Jurkat, Clone E6-1 (cell line): ENCODE results near the gene AMOTL2. TPM values are rescaled to one million over a fixed set of nuclear protein-coding genes. Genes with fewer than 3 reads are reported as not detected.

ENCODE experiments used
- DNase-seq: peaks from one replicate; pipeline ENCODE4 v3.0.0-alpha.2; 2011; ENCODE audit warnings: low read depth, low spot score
- H3K4me3 ChIP-seq: 2 replicates; pipeline ENCODE4 v1.5.1; 2011; ENCODE audit warnings: mild to moderate bottlenecking, low read length, control low read depth, moderate library complexity
- polyA plus RNA-seq: library from polyadenylated mRNA; unstranded; fragments of >200 nt; gene quantifications from one replicate; pipeline ENCODE4 v1.2.1, GENCODE V29; 2012; ENCODE audit warnings: missing spikeins; ENCODE audit not compliant: insufficient read length, insufficient read depth

The AMOTL2 gene
- polyA plus RNA-seq: 0.80 TPM

DNA sequence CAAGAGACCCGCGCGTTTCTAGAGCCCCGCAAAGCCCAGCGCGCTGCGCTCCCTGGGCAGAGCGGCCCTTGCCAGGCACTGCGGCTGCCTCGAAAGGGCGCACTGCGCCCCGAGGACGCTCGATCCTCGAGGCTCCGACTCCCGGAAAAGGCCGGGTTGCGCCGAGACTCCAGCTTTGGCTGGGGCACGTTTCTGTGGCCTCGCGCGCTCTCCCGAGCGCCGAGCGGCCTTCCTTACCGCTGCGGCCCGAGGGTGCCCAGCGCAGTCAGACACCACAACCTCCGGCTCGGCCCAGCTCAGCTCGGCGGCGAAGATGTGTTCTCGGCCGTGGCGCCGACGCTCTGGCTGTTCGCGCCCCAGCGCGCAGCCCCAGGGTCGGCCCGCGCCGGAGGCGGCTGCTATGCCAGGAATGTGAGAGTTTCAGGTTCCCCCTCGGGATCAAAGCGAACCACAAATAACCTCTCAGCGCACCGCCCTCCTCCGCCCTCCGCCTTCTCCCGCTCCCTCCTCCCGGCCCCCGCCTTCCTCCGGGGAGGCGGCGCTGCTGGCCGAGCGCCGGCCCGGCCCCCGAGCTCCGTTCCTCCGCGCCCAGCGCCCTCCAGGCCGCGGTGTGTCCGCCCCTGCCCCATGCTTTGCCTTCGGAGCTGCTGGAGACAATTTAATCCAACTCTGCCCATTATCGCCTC, at the start of gene AMOTL2:
Gene AMOTL2 (minus strand): TSS at position 343 of the 686 bp plus-strand sequence. CDS start 3,014 bp downstream, outside the sequence.
- DNase-seq: peak; percentile 55

DNA sequence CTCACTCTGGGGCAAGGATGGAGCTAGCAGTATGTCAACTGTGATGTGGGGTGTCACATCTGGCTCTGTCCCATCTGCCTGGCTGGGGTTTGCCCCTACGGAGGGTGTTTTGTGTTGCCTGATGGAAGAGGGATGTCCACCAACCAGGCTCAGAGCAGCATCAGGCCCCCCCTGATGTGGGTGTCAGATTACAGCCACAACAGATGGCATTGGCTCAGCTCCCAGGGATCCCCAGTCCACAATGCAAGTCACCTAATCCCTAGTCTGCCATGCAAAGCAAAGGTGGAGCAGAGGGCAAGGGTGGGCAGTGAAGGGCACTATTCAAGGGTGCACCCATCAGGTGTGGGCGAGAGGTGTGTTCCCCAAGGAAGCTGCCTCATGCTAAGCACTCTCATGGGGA, 48.9 kb upstream of the AMOTL2 start:
- H3K4me3 ChIP-seq: no peak overlapping the region
- no peak for DNase-seq

More for the DNA sequence above, at the start of gene AMOTL2:
- H3K4me3 ChIP-seq: peak within 1 kb of the TSS; percentile 49

DNA sequence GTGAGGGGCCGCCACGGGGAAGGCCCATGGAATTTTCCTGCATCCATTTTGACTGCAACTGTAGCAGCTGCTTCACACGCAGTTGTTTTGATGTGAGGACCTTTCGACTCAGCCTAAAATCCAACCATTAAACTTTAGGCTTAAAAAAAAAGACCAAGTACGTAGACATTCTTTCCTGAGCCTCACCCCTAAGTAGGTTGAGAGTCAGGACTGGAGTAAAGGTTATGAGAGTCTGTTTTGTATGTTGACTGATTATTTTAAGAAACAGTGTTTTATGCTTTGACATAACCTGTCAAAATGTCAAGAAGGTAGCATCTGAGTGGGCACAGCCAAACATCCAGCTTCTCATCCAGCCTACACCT, 45.7 kb upstream of the AMOTL2 start:
- no peak for DNase-seq
- H3K4me3 ChIP-seq: no peak overlapping the region

DNA sequence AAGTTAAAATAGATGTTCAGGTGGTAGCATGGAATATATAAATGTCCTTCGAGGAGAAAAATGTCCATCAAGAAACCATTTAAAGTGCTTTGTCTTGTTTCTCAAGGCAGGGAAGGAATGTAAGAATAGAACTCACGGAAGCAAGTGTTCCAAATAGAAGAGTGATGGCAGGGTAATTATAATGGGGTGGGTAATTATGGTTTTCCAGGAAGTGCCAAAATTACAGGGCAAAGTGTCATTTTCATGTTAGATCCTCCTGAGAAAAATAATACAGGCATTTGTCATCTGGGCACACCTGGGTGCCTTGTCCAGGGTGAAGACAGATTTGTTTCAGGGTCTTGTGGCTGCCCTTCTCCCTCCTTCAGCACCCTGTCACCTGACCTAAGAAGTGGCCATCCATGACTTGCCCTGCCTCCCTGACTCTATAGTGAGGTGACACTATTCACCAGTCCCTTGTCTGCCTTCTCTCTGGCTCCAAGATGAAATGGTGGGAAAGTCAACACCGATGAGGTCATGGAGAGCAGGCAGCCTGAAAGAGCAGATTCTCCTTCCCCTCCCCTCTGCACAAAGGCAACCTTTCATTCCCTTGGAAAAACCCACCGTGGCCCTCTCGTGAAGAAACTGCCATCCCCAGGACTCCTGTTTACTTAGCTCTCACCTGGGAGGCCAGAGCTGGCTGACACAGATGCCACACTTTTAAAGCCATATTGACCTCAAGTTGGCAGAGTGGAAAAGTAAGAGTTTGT, 45.1 kb upstream of the AMOTL2 start:
- H3K4me3 ChIP-seq: no peak overlapping the region
- DNase-seq: no peak

DNA sequence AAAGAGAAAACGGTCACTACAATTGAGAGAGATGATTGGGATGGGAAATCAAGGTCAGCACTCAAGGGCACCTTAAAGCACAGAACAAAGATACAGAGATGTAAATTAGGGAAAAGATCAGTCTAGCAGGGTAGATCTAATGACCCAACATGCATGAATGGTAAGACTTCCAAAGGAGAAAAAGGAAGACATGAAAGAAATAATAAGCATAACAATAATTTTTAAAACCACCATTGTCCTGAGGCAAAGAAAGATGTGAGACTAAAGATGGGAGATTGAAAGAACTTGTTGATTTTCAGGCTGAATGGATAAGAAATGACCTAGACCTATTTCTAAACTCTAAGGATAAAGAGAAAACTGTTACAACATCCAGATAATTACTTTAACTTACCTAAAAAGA, 34.8 kb upstream of the AMOTL2 start:
- no peak overlapping the region for H3K4me3 ChIP-seq
- no peak for DNase-seq

DNA sequence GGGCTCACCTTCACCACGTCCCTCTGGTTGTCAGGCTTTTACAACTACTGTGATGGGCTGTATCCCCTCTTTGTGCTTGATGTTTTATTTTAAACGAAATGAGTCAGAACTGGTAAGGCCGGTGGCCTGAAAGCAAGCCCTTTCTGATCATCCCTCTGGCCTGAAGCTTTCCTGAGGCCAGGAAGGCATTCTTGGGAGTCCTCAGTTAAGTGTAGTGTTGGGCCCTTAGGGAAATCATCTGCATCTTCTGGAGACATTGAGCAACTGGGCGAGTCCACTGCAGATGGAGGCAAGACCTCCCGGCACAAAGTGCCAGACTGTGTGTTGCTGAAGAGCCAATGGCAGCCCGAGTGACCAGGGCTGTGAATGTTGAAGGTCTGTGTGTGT, 33.0 kb upstream of the AMOTL2 start:
- no peak overlapping the region for H3K4me3 ChIP-seq
- DNase-seq: no peak

DNA sequence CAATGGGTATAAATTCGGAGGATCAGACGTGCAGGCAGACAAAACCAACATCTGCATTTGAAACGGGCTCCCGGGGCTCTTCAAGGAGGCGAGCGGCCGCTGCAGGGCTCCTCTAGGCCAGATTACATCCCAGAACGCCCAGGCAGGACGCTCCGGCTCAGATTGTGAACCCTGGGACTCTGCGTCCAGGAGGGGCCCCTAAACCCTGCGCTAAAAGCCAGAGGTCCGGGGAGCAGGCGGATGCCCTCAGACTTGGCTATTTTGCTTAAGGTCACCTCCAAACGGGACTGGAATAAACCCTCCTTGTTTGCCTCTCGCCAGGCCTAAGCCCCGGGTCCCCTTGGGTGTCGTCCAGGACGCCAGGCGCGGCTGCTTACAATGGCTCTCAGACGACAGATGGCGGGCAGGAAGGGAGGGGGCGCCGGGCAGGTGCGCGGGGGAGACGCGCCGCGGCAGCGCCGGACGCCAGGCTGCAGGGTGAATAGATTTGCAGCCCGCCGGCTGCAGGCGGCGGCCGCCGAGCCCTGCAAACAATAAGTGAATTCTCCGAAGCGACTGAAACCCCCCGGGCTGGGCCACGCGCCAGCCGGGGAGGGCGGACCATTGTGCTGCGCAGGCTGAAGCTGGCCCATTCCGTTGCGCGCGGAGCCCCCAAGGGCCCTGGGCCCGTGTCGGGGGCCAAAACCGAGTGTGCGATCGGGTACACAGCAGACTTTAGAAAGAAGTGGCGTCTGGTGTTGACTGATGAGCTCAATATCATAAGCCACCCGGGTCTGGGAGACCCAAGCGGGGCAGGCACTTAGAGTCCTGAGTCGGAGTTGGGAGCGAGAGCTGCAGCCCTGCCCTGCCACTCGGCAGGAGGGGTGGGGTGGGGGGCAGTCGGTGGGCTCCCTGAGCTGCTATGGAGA, 32.3 kb upstream of the AMOTL2 start:
- no peak overlapping the region for H3K4me3 ChIP-seq

DNA sequence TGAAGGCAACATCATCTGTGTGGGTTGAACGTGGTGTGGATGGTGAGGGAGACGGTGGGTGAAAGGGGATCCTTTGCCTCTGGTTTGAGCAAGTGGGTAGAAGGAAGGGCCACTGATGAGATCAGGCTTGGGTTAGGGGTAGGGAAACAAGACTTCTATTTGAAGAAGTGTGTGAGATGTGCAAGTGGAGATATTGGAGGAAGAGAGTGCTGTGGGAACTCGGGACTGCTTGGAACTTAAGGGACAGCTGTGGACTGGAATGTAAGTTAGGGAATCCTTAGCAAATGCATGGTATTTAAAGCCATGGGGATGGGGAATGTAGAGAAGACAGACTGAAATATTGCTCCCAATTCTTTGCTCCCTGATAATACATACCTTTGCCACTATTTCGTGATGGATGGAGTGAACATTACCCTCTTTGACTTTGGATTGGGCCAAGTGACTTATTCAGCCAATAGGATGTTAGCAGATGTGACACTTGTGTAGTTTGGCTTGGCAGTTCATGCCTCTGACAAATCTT, 30.2 kb upstream of the AMOTL2 start:
- no peak overlapping the region for H3K4me3 ChIP-seq
- no peak for DNase-seq

More for the DNA sequence above, 32.3 kb upstream of the AMOTL2 start:
- DNase-seq: no peak

DNA sequence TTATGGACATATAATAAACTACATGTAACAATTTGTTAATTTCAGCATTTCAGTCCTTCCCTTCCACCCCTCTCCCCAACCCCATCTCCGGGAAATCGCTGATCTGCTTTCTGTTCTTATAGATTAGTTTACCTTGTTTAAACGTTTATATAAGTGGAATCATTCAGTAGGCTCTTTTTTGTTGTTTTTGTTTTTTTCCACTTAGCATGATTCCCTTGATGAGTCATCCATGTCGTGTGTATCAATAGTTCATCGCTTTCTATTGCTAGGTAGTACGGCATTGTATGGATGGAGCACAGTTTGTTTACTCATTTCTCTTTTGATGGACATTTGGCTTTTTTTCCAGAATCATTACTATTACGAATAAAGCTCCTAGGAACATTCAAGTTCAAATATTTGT, 23.5 kb upstream of the AMOTL2 start:
- no peak for DNase-seq
- no peak overlapping the region for H3K4me3 ChIP-seq

DNA sequence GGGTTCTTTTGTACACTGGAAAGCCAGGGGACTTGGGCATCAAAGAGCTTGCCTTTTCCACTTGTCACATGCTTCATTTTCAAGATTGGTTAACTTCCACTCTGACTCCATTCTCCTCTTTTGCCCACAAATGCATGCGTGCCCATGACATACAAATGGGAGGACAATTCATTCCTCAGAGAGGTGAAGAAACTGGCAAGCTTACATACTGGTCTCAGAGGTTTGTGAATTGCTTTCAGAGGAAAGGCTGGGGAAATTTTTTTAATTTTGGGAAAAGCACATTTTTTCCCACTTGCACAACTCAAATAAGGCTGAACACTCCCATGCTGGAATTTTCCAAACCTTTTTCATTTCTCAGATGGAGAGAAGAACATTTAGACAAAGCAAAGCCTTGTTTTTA, 20.9 kb upstream of the AMOTL2 start:
- DNase-seq: no peak

DNA sequence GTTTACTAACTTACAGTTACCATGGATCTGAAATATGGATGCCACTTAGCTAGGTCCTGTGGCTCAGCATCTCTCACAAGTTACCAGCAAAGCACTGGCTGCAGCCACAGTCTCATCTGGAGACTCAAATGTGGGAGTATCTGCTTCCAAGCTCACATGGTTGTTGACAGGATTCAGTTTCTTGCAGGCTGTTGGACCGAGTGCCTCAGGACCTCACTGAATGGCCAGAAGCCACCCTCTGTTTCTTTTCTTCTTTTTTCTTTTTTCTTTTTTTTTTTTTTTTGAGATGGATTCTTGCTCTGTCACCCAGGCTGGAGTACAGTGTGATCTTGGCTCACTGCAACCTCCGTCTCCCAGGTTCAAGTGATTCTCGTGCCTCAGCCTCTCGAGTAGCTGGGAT, 20.1 kb upstream of the AMOTL2 start:
- H3K4me3 ChIP-seq: no peak overlapping the region
- DNase-seq: no peak

More for the DNA sequence above, 20.9 kb upstream of the AMOTL2 start:
- no peak overlapping the region for H3K4me3 ChIP-seq

DNA sequence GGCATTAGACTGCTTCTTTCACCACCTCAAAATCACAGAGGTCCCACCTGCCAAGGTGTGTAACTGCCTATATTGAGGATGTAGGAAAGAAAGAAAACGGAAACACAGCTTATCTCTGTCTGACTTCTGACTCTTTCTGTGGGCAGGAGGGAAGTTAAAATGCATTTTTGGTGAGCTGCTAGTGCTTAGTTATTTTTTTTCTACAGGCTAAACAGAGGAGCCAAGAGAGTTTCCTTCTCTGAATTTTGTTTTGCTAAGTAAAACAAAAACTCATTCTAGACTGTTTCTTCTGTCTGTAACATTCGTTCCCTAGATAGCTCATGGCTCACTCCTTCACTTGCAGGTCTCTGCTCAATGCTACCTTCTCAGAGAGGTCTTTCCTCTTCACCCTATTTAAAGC, 18.8 kb upstream of the AMOTL2 start:
- H3K4me3 ChIP-seq: no peak overlapping the region
- DNase-seq: peak; percentile 41

DNA sequence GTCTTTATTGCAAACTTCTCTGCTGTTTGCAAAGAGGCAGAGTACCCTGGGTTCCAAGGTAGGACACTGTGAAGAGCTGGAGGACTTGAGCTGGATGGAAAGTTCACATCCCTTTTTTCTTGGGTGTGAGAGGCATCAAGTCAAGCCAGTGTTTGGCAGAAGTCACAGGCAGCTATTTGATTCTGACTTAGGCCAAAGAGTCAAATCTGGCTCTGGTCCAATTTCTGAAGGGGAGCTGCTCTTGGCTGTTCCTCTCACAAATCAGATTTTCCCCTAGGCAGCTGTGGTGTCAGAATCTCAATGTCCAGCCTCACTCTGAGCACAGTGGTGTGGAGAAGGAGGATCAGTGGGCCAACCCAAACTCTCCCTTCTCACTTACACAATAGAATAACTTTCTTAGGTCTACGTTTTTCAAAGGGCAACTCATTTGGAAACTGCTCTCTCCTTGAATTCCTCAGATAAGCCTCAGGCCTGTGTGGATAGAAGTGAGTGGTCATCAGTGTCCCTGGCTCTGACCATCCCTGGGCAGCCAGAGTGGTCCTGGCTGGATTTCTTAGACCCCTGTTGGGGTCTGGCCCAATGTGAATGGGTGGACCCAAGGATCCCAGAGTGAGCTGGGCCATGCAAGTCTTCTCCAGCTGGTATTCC, 18.2 kb upstream of the AMOTL2 start:
- DNase-seq: no peak
- no peak overlapping the region for H3K4me3 ChIP-seq

DNA sequence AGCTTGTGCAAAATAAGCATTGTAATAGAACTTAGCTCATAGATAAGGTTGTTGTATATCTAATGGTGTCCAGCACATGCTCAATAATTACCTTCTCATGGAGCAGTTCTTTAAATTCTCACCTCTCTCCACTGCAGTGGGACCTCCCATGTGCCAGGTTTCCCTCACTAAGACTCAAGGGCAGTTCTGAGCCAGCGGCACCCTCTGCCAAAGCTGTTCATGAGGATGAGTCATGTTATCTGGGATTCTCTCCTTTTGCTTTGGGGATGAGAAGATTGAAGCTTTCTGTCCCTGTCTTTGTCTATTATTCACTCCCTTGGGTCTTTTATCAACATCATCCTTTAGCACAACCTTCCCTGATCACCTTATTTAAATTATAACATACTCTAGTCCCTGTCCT, 15.6 kb upstream of the AMOTL2 start:
- H3K4me3 ChIP-seq: no peak overlapping the region
- no peak for DNase-seq

DNA sequence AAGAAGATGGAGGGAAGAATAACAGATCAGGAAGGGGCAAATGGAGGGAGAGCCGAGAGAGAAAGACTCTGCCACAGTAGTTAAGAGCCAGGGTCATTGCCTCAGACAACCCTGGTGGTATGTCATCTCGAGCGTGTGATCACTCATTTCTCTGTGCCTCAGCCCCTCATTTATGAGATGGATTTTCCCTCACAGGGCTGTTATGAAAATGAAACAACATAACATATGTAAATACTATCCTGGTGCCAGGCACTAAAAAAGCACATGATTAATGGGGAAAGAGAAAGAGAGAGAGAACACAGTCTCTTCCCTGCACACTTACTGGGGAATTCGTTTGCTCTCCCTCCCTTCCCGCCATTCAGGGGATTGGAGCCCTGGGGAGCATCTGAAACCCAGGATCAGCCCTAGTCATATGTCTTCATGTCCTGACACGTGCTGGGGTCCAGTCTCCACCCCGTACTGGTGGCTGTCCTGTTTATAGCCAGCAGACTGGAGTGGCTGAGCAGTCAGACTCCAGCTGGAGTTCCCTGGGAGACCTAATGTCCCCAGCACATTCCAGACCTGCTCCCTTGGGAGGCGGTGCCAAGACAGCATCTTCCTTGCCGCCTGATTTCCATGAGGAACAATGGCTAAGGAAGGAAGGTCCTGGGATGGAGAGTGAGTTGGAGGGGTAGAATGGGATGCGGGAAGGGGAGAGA, 14.7 kb upstream of the AMOTL2 start:
- no peak for DNase-seq
- no peak overlapping the region for H3K4me3 ChIP-seq

DNA sequence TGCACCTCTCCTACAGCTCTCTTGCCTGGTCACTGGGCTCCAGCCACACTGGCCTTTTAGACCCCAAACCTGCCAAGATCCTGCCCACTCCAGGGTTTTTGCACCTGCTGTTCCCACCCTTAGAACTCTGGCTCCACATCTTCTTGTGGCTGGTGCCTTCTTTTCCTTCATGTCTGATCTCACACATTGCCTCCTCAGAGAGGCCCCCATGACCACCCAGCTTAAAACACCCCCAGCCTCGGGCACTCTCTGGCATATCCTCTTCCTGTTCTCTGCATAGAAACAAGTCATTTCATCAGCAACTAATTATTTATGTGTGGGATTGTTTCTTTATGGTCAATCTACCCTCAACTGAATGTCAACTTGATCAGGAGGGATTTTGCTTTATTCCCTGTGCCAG, 14.0 kb upstream of the AMOTL2 start:
- no peak overlapping the region for H3K4me3 ChIP-seq
- DNase-seq: no peak

DNA sequence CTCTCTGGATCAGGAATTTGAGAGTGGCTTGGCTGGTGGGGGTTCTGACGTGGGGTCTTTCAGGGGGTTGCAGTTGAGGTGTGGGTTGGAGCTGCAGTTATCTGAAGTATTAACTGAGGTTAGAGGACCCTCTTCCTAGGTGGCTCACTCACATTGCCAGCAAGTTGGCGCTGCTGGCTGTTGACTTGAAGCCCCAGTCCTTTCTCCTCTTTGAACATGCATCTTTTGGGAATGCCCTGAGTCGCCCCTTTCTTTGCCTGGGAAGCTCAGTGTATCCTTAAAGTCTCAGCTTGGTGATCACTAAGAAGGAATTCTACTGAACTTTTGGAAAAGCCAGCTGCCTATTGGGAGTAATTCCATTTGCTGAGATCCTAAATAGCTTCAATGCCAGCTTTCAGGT, 13.0 kb upstream of the AMOTL2 start:
- no peak for DNase-seq
- no peak overlapping the region for H3K4me3 ChIP-seq

DNA sequence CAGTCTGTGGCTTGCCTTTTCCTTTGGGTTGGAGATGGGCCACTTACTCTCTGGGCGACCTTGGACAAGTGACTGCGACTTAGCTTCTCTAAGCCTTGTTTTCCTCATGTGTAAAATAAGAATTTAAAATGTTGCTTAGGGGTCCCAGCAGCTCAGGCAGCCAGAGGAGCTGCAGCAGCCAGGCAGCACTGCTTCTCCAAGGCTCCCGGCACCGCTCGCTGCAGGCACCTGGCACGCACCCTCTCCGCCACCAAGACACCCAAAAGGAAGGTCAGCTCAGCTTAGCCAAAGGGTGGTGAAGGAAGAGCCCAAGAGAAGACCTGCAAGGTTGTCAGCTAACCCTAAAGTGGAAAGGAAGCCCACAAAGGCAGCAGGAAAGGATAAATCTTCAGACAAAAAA, 10.7 kb upstream of the AMOTL2 start:
- H3K4me3 ChIP-seq: no peak overlapping the region
- DNase-seq: no peak
